Activated CD4-positive, alpha-beta T cell treated with anti-CD3 and anti-CD28 coated beads, Interleukin-2, amount 50 U/mL, for 1 hour (primary cell): ENCODE data around the gene DNAH9.

Experiments
- DNase-seq: peaks from one replicate; pipeline ENCODE4 v3.0.0-alpha.2; 2020

The DNAH9 gene

GRCh38 chr17:11852912-11853311 lies 254.6 kb downstream of the DNAH9 start:
- DNase-seq = no peak

DNA sequence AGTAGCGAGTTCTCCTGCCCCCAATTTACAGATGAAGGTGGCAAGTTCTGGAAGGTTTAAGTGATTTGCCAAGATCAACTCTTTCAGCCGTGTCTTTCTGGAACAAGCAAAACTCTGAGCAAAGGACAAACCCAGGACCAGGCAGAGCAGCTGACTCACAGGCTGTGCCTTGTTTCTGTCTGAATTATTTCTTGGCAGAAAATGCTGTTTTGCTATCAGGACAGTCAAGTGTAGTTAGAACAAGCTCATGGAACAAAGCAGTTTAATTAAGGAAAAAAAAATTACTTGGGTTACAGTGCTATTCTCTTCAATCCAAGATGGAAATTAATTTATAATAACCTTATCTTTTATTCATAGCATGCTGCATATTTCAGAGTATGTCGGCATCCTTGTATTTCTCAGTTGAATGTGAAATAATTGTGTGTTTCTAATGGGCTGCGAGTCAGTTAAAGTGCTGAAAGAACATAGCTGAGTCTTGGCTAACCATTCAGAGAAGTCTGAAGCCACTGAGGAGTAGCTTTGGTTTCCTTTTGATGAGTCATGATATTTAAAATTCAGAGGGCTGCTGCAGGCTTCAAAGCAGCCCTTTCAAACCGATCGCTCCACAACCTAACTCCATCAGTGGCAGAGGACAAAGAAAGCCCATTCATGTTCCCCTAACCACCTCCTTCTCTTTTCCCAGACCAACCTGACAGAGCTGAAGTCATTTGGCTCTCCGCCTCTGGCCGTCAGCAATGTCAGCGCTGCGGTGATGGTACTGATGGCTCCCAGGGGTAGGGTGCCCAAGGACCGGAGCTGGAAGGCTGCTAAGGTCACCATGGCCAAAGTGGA lies 255.3 kb downstream of the DNAH9 start:
- no peak for DNase-seq

- no peak for DNase-seq
These were observed 257.0 kb downstream of the DNAH9 start for GRCh38 chr17:11855306-11855705.

GRCh38 chr17:11857006-11857405 lies 258.7 kb downstream of the DNAH9 start:
- DNase-seq = no peak

DNA sequence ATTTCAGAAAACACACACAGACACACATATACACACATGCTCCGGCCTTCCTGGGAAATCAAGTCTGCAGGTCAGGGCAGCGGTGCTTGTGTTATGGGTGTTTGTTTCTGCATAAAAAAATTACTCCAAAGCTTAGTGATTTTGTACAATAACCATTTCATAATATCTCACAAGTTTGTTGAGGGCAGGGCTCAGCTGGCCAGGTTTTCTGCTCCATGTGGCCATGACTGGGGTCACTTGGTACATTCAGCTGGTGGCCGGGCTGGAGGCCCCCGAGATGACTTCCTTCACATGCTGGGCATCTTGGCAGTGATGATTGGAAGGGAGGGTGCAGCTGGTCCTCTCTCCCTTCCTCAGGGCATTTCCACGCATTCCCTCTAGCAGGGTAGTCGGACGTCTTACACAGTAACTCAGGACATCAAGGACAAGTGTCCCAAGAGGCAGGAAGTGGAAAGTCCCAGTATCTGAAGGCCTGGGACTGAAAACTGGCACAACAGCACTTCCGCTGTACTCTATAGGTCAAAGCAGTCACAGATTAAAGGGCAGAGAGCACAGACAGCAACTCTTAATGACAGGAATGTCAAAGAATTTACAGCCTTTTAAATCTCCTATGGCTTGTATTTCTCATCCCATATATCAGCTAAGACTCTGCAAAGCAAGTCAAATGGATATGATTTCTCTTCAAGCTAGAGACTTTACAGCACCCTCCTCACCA lies 271.6 kb downstream of the DNAH9 start:
- DNase-seq = no peak

- DNase-seq = no peak
These were observed 273.5 kb downstream of the DNAH9 start for GRCh38 chr17:11871773-11872172.

- DNase-seq = no peak
These were observed 276.5 kb downstream of the DNAH9 start for GRCh38 chr17:11874756-11875155.

DNA sequence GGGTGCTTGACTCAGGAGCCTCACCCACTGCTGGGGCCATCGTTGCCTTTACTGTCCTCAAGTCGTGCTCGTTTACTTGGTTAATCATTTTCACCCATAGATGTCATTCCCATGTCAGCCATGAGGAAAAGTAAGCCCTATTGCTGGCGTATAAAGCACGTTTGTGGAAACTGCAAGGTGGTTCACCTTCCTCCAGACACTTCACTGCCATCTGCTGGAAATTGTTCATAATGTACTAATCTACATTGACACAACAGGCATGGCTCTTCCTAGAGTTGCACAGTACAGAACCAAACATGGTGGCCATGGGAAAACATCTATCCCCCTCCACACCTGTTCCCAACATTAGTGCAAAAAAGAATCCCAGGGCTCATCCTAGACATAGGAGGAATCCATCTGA lies 282.4 kb downstream of the DNAH9 start:
- no peak for DNase-seq

GRCh38 chr17:11882716-11883115 lies 284.4 kb downstream of the DNAH9 start:
- DNase-seq = no peak

- no peak for DNase-seq
These were observed 286.8 kb downstream of the DNAH9 start for GRCh38 chr17:11885051-11885450.

DNA sequence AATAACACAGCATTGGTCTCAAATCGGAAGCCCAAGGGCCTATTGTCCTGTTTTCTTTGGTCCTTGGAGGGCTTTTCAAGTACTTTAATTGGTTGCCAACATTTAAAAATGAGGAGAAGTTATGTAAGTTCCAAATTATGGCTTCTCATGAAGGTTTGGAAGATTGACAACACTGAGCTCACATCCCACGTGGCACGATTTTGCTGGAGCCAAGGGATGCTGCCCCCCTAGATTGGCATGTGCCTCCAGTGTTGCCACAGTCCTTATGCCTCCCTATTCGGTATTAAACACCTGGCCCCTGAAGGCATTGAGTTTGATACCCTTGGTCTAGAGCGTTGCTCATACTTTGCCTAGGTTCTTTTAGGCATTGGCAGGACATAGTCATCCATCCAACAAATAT lies 291.0 kb downstream of the DNAH9 start:
- no peak for DNase-seq

DNA sequence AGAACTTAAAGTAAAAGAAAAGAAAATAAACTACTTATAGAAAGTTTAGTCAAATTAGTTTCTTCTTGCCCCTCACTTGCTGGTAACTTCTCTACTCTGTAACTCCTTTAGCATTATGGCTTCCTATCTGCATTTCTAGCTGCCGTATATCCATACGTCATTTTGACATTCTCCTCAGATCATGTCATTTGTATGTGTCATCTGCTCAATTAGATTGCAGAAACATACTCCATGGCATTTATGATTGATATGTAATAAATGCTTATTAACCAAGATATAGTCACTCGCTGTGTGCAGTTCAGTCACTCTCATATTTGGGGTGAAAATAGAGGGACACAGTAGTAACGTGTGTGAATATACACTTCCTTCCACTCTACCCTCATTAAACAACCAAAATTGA lies 295.6 kb downstream of the DNAH9 start:
- no peak for DNase-seq

- DNase-seq = no peak
These were observed 297.9 kb downstream of the DNAH9 start for GRCh38 chr17:11896199-11896598.

DNA sequence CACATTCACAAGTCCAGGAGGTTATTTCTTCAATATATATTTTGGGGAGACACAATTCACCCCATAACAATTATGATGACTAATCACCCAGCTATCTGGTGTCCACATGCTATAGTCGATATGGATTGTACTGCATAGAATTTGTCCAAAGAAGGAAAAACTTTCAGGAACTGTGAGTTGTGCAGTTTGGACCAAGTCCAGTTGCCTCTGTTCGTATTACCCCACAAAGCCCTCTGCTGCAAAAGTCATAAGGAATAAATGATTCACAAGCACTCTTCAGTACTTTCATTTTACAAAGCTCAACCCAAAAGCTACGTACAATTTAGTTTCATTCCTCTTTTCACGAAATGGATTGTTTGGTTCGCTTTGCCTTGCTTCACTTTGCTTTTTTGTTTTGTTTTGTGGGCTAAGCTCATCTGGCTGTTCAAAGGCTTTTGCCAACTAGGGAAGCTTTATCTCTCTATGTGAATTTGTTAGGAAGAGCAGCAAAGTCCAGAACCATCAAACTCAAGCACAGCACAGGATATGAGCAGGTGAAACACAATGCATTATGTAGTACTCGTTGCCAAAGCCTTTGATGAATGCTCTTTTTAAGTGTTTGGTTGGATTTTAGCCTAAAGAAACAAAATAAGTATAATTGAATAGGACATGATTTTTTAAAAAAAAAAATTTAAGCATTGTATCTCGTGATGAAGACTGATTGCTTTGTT lies 300.4 kb downstream of the DNAH9 start:
- no peak for DNase-seq

DNA sequence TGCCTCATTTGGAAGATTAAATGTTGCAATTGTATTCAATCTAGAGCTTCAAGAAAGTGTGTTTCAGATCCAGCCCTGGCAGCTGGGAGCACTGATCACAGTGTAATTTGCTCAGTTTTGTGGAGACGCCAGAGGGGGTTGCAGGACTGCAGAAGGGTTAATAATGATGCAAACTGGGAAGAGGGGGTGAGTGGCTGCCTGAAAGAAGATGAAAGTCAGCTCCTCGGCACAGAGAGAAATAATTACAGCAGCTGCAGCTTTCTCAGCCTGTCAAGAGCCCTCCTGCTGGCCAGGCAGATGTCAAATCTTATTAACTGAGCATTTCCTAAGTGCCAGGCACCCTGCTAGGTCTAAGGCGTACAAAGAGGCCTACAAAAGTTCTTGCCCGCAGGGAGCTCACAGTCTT lies 301.3 kb downstream of the DNAH9 start:
- no peak for DNase-seq

GRCh38 chr17:11900041-11900476 lies 301.8 kb downstream of the DNAH9 start:
- no peak for DNase-seq

DNA sequence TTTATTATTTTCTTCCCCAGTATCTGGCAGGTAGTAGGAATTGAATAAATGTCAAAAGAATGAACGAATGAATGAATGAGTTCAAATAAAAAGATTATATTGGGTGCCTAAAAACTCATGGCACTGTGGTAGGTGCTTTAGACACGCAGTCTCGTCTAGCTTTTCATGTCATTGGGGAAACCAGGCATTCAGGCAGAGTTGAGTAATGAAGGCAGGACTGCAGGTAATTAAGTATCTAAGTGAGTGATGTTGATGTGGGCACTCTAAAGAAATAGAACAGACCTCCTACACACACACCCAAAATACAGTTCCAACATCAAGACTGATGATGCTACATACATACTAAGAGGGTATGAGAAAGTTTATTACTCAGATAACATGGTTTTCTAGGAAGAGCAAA lies 302.4 kb downstream of the DNAH9 start:
- no peak for DNase-seq

- DNase-seq = no peak
These were observed 303.7 kb downstream of the DNAH9 start for GRCh38 chr17:11901931-11902330.

DNA sequence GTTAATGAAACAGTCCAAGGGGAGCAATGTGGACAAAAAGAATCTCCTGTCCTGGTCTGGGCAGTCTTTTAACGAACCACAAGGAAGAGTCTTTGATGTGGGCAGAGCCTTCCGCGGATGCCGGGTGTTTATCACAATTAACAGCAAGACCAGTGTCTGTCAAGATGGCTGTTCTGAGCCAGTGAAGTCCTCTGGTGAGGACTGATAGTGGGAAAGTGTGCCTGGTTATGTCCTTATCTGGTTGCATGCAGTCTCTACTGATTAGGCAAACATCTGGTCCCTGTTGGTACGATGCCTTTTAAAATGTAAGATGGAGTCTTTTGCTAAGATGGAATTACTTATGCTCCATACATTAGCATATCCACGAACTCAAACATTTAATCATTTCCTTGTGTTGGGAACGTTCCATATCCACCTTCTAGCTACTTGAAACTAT lies 310.5 kb downstream of the DNAH9 start:
- no peak for DNase-seq

DNA sequence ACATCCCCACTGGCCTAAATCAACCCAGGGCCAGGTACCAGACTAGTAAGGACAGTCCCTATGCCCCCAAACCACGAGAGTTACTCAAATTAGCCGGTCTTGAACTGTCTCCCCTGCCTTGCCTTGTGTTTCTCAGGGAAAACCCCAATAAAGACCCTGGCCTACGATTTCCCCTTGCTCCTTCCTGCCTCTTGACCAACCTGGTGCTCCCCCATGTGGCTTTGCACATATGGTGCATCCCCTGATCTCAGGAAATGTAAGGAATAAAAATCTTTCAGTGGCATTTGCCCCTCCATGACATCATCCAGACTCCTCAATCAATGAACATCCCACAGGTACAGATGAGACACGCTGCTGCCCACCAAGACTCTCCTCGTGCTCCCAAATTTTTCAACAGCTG lies 311.1 kb downstream of the DNAH9 start:
- no peak for DNase-seq

DNA sequence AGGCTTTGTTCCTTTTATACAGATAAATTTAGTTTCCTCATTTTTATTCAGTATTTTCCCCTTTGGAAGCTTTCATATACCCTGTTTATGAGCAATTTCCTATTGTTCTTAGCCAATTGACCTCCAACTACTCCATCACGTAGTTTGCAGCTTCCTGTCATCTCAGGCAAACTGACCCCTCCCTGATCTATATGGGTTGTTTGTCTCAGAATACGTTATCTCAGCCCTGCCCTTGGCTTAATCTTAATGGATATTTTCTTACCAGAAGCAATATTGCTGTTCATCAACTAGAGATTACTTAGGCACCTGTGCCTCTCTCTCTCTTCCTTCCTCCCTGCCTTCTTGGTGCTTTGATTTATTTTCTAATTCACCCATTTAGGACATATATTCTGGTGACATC lies 317.8 kb downstream of the DNAH9 start:
- DNase-seq = no peak

GRCh38 chr17:11917415-11917814 lies 319.1 kb downstream of the DNAH9 start:
- no peak for DNase-seq

DNA sequence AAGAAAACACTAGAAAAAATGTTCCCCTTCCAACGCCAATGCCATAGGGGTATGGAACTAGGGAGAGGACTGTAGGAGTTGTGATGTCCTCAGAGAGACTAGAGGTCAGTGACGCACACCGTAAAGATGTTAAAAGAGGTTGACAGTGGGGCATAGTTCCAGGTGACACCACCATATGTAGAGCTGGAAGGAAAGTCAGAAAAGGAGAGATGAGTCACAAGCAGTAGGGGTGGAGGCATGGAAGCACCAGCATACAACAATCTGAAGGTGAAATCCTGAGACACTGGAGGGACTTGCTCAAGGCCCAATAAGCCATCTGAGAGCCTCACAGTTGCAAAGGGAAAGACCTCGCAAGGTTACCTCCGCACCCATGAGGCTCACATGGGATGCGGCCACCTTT lies 323.0 kb downstream of the DNAH9 start:
- DNase-seq = no peak

DNA sequence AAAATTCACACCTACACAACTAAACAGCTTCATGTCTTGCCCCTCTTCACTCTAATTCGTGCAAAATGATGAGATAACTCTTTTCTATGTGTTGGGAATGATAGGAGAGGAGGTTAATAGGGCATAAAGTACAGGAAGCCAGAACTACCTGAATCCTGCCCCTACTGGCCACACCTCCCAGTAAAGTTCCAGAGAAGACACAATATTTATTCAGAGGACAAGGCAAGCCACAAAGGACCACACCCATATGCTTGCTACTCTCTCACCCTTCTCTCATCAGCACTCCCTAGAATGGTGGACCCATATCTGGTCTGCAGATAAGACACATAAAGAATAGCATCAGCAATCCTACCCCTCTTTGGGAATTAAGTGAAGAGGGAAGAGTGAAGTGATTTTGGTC lies 324.4 kb downstream of the DNAH9 start:
- DNase-seq = no peak
